GM19025 (cell line): Measurements from ENCODE around the gene CISD1.

ENCODE experiments used
- ATAC-seq: cut with Tn5 transposase; IDR thresholded peaks from one replicate; pipeline ENCODE4 v1.9.1; 2021; ENCODE audit warnings: mild to moderate bottlenecking, low read depth, moderate library complexity; ENCODE audit not compliant: unreplicated experiment

CISD1 gene

DNA sequence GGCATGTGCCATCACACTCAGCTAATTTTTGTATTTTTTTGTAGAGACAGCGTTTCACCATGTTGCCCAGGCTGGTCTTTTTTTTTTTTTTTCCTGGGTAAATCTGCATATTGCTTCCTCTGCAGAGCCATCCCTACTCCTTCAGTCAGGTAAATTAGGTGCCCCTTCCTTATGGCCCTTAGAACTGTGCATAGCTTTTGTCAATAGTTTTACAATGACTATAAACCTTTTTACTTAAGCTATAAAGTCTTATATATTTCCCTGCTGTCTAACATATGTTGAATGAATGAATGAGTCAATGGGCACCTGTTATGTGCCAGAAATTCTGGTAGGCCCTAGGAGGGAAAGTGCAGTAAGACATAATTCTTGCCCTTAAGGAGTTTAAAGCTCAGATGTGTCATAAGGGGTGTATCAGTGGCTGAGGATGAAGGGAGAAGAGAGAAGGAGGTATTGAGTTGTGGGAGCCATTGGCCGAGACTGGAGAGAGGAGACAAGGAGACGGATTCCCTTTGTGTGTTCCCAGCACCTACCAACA, 35.2 kb downstream of the CISD1 start:
- no peak for ATAC-seq

DNA sequence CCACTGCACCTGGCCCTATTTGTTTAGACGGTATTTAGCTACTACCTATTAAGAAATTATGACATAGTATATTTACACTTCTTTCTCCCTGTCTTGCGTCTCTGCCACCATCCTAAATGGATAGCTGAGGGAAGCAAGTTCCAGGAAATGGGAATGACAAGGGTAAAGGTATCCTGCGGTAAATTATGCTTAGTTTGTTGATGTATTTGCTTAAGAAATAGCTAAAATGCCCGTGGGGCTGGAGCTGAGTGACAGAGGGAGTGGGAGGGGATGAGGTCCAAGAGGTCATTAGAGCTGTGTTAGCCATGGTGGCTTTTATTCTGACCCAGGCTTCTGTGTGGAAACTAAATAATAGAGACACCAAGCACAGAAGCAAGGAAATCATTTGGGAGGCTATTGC, 36.9 kb downstream of the CISD1 start:
- no peak for ATAC-seq

DNA sequence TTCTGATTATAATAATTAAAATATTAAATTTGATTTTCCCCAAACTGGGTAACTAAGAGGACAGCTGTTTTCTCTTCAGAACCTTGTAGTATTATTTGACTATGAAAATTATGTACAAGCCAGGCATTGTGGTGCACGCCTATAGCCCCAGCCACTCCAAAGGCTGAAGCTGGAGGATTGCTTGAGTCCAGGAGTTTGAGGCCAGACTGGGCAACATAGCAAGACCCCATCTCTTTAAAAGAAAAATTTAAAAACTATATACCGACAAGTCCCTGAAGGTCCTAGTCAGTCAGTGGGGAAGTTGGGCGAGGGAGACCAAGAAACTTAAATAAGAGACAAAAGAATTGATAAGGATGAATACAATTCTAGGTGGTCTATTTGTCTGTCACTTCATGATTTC, 38.7 kb downstream of the CISD1 start:
- ATAC-seq: no peak

DNA sequence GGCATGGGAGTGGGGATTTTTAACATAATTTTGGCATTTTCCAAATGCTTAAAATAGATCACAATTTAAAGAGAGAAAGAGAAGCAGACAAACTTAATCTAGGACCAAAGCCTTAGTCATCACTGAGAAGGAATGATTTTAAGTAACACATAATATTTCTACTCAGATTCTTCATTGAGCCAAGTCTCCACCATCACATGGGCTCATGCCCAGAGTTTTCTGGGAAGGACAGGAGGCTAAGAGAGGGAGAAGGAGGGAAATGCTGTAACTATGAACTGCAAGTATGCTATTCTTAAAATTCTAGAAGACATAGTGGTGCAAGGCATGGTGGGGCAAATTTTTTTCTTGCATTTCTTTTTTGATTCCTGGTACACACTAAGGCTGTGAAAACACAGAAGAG, 42.1 kb downstream of the CISD1 start:
- no peak for ATAC-seq

DNA sequence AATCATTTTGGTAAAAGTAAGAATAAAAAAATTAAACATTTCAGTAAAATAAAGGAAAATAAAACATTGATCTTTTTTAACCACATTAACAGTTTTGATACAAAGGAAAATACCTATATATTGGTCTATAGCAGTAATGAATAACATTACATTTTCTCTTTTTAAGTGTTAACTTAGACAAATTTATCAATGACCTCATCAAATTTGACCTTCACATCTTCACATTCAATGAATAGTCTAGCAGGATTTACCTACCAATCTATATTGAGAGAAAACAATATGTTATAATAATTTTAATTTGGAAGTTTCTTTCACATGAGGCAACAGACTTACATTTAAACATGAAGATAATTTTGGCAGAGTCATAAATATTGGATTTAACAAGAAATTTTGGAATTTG, 47.9 kb downstream of the CISD1 start:
- no peak for ATAC-seq

DNA sequence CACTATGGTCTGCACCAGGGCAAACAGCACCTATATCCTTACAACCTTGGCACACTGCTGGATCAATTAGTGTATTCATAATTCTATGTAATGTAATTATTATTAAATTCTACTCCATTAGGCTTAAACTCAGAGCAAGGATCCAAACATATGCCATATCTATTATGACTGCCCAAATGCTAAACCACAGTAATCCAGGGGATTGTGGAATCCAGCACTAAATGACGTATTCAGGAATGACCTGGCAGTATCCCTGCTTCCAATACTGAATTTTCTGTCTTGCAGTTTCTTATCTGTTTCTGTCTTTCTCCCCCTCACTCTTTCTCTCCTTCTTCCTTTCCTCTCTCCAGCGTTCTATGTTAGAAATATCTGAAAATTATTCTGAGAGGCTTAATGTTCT, 49.4 kb downstream of the CISD1 start:
- ATAC-seq: no peak

DNA sequence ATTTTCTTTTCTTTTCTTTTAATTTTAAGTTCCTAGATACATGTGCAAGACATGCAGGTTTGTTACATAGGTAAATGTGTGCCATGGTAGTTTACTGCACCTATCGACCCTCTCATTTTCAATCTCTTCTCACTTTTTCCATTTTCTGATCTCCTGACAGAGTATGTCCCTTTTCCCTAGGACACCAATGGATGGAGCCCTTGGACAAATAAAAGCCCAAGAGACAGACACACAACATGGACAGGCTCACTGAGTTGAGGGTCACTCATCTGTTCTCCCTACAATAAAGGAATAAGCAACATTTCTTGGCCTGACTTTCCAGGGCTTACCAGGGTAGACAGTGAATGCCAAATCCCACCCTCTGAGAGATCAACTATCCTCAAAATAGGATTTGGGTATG, 50.6 kb downstream of the CISD1 start:
- ATAC-seq: no peak

DNA sequence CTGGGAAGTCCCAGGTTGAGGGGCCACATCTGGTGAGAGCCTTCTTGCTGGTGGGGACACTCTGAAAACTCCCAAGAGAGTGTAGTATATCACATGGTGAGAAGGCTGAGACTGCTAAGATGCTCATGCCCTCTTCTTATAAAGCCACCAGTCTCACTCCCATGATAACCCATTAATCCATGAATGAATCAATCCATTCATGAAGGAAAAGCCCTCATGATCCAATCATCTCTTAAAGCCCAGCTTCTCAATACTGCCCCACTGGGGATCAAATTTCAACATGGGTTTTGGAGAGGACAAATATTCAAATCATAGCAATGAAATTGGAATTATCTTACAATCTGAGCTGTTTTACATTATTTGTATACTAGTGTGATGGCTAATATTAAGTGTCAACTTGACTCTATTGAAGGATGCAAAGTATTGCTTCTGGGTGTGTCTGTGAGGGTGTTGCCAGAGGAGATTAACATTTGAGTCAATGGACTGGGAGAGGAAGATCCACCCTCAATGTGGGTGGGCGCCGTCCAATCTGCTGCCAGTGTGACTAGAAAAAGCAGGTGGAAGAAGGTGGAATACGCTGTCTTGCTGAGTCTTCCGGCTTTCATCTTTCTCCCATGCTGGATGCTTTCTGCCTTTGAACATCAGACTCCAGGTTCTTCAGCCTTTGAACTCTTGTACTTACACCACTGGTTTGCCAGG, 51.5 kb downstream of the CISD1 start:
- no peak for ATAC-seq

DNA sequence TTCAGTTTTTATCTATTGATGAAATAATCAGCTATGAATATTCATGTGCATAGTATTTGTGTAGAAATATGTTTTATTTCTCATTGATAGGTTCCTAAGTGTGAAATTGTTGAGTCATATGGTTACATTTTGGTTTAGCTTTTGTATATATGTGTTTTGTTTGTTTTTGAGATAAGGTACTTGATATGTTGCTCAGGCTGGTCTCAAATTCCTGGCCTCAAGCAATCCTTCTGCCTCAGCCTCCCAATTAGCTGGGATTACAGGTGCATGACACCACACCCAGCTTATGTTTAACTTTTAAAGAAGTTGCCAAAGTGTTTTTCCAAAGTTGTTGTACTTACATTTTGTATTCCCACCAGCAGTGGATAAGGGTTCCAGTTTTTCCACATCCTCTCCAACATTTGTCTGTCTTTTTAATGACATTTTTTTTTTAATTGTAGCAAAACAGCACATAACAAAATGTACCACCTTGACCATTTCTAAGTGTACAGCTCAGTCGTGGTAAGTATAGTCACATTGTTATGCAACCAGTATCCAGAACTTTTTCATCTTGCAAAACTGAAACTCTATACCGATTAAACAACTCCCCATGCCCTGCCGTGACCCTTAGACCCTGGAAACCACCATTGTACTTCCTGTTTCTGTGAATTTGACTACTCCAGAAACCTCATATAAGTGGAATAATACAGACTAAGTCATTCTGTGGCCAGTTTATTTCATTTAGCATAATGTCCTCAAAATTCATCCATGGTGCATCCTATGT, 53.3 kb downstream of the CISD1 start:
- ATAC-seq: peak; percentile 81

DNA sequence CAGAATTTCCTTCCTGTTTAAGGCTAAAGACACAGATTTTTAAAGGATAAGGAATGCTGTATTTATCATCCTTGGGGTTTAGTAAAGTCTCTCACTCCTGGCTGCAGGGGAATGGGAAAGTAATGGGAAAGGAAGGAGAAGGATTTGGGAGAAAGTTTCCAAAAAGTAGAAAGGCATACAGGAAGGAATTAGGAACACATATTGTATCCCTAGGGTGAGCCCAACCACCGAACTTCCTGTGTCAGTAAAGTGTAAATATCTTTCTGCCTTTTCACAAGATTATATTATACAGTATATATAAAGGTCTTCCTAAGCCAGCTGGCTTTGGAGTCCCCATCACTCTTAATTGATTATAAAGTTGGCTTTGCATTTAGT, 53.9 kb downstream of the CISD1 start:
- peak; percentile 11 for ATAC-seq

DNA sequence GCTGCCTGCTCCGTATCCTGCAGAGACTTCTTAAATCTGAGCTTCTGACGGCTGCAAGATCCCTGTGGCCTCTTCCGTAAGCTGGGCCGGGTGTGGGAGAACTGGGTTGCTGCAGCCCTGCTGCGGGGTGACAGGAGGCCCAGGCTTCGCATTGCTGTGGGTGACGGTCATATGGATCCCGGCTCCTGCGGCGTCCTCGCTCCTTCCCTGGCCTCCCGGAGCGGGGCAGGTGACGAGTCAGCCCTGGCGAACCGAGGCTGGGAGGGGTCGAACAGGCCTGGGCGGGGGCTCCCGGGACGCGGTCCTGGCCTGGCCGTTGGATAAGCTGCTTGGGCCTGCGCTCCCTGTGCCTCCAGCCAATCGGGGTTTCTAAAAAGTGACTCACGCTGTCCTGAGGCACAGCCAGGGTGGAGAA, 58.0 kb downstream of the CISD1 start:
- ATAC-seq: no peak

DNA sequence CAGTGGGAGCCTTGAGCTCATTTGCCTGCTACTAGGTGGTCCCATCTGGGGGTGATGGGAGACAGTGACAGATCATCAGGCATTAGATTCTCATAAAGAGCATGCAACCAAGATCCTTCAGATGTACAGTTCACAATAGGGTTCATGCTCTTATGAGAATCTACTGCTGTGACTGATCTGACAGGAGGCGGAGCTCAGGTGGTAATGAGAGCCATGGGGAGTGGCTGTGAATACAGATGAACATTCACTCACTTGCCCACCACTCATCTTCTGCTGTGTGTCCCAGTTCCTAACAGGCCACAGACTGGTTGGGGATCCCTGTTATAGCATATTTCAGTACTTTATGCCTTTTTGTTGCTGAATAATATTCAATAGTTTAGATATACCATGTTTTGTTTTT, 59.3 kb downstream of the CISD1 start:
- ATAC-seq: no peak

DNA sequence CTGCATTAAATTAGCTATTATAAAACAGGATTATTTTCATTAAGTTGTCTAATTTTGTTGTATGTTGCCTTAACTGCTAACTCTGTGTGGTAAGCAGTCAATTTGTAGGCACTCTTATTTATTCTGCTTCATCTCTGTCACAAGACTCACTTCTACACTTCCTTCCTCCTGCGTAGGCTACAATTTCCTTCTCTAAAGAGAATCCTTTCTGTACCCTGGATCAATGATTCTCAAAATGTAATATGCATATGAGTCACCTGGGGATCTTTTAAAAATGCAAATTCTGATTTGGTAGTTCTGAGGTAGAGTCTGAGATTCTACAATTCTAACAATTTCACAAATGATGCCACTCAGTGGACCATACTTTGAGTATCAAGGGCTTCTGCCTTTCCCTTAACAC, 61.5 kb downstream of the CISD1 start:
- no peak for ATAC-seq

DNA sequence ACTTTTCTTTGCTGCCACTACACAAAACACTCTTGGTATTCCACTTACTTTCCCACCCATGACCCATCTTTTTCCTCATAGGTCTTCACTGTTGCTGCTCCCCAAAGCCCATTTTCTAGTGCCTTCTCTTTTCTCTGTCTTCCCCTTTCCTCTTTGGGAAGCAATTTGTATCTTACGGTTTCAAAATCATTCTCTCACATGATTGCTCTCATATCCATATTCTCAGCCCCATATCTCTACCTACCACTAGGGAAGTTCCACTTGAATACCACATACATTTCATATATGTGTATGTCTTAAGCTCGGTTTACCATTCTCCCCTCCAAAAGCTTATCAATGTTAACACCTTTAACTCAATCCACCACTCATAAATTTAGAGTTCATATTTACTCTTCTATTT, 62.7 kb downstream of the CISD1 start:
- ATAC-seq: no peak

DNA sequence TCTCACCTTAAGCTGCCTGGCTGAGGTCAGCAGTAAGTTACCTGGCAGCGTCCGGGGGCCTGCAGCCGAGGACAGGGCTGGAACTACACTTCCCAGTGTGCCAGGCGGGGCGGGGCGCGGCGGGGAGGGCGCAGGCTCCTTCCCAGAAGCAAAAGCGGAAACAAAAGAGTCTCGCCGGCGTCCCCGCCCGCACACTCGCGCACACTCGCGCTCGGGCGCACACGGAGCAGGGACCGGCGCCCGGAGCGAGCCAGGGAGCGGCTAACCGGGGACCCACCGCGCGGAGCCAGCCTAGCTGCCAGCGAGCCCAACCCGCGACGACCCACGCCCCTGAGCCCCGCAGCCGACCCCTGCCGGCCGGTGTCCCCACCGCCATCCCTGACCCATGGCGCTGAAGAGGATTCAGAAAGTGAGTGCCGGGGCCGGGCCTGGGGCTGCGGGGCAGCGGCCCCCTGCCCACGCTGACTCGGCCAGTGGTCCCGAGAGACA, 65.9 kb downstream of the CISD1 start, which contains the start of gene UBE2D1:
Gene UBE2D1 (plus strand): TSS at position 190 of the 489 bp plus-strand sequence. CDS start 196 bp downstream, at position 386.
- peak; percentile 97 for ATAC-seq

DNA sequence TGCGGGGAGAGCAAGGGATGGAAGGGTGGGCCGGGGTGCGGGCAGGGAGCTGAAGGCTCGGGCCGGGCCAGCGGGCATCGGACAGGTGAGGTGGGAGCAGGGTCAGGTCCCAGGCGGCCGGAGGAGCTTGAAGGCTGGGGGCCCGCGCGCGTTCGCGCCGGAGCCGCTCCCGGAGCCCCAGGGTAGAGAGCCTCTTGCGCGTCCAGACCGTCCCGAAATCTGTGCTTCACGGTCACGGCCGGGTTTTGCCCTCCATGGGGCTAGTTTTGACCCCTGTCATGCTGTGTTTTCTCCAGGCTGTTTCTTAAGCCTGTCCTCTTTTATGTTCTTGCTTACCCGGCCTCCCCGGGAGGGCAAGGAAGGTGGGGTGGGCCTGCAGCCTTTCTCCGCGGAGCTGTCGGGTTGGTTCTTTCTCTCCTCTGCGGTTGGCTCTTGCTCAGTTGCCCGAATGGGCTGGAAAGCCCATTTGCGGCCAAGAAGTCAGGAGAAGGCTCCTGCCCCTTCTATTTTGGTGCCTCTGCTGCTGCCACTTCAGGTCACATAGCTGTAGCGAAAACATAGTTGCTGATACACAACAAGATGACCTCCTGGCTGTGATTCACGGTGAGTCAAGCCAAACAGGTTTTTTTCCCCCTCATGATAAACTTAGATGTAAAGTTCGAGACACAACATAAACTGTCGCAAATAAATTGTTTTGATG, 66.5 kb downstream of the CISD1 start:
- peak; percentile 34 for ATAC-seq

DNA sequence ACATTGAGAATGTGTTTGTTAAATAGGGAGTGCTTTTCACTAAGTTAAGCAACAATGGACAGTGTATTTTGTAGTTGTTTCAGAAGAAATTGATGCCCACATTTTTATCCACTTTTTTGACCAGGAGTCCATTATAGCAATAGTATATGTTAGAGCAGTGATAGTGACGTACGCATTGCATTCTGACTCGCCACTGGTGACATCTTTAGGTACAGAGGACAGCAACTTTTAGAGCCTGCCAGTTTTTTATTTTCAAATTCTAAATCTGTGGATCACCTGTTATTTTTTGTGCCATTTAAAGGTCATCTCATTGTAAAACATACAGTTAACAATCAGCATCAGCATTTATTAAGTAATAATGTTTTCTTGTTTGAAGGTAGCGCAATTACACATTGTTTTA, 67.3 kb downstream of the CISD1 start:
- no peak for ATAC-seq
